Astrocyte of the cerebellum (primary cell): Measurements from ENCODE around the gene PPIH.
A peak's percentile ranks its signal among the peaks of the same experiment; 100 is the strongest.
"Not testable (repeated sequence)": the region's sequence is repeated elsewhere in the genome, so short reads cannot be mapped to it uniquely, and the experiment has no call there.

Source experiments
- DNase-seq: peaks from one replicate; pipeline ENCODE4 v3.0.0-alpha.2; 2011; ENCODE audit warnings: low read depth
- H3K4me3 ChIP-seq: 2 replicates; pipeline ENCODE4 v1.5.1; 2011; ENCODE audit warnings: mild to moderate bottlenecking, low read depth, low read length, moderate library complexity
- in situ Hi-C: cut with HindIII; loops from 2 replicates; pipeline ENCODE4 v1.10.0; 2017; ENCODE audit warnings: low sequenced_read_pairs
- TF ChIP-seq, protein P1 (sequence below): IDR thresholded peaks from 2 replicates; pipeline ENCODE4 v1.5.1; 2012; ENCODE audit warnings: low read length, low read depth, moderate library complexity, mild to moderate bottlenecking; ENCODE audit errors: missing control alignments

Gene PPIH

DNA sequence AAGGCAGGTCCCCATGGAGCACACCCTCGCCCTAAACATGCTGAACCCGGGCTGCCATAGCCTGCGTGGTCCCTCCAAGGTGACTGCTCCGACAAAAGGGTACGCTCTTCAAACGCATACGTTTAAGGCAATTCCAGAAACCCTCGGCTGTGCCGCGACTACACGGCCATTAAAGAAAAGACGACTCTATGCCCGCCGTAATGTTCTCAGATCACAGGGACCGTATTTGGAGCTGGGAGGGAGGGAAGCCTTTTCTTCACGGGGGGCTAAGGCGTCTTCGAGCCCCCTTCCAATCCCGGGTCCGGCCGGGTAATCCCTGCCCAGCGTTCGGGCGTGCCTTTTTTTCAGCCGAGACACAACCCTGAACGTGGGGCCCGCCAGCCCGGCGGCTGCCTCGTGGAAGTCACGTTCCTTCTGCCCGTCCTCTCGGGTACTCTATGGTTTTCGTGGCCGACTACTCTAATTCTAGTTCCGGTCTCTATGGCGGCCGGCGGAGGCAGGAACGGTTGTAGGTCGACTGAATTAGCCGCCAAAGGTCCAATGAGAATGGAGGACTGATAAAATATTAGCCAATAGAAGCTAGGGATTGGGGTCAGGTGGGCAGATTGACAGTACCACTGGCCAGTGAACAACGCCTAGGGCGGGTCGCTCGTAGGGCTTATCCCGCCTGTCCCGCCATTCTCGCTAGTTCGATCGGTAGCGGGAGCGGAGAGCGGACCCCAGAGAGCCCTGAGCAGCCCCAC lies 23.7 kb downstream of the PPIH start, which contains the start of gene YBX1:
Gene YBX1 (plus strand): TSS at position 678 of the 743 bp plus-strand sequence. CDS start 148 bp downstream, outside the sequence.
- DNase-seq = peak; percentile 98
- TF ChIP-seq, protein P1, sequence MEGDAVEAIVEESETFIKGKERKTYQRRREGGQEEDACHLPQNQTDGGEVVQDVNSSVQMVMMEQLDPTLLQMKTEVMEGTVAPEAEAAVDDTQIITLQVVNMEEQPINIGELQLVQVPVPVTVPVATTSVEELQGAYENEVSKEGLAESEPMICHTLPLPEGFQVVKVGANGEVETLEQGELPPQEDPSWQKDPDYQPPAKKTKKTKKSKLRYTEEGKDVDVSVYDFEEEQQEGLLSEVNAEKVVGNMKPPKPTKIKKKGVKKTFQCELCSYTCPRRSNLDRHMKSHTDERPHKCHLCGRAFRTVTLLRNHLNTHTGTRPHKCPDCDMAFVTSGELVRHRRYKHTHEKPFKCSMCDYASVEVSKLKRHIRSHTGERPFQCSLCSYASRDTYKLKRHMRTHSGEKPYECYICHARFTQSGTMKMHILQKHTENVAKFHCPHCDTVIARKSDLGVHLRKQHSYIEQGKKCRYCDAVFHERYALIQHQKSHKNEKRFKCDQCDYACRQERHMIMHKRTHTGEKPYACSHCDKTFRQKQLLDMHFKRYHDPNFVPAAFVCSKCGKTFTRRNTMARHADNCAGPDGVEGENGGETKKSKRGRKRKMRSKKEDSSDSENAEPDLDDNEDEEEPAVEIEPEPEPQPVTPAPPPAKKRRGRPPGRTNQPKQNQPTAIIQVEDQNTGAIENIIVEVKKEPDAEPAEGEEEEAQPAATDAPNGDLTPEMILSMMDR = no peak
- in situ Hi-C loops = no loop called here
- H3K4me3 ChIP-seq = peak within 1 kb of the TSS; percentile 72

DNA sequence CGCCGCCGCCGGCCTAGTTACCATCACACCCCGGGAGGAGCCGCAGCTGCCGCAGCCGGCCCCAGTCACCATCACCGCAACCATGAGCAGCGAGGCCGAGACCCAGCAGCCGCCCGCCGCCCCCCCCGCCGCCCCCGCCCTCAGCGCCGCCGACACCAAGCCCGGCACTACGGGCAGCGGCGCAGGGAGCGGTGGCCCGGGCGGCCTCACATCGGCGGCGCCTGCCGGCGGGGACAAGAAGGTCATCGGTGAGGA lies 24.2 kb downstream of the PPIH start:
- in situ Hi-C loops, DNase-seq: not testable (repeated sequence)
- peak overlapping the region; percentile 72 for H3K4me3 ChIP-seq

DNA sequence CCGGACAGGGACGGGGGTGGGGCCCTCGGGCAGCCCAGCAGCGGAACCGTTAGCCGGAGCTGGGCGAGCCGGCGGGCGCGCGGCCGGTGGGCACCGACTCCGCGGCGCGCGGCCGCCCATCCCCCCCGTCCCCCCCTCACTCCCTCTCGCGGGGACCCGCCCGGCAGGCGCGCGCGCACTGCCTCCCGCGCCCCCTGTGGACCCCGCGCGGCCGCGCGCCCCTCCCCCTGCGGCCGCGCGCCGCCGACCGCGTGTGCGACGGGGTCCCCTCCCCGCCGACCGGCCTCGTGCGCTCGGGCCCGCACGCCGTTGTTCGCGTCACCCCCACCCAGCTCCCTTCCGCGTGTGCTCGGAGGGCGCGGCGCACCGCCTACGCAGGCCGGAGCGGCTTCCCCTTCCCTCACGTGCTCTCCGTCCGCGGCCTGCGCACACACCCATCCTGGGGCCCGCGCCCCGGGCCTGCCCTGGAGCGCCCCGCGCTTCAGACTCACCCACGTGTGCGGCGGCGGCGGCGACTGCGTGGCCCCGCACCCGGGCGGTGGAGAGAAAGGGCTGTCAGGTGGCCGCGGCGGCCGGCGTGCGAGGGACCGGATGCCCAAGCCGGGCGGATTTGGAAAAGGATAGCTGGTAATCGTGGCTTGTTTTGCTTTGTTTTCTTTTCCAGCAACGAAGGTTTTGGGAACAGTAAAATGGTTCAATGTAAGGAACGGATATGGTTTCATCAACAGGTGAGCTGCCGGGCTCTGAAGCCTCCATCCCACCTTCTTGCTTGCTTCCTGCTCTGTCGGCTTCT lies 24.7 kb downstream of the PPIH start:
- TF ChIP-seq, protein P1 = no peak
- DNase-seq = no peak
- in situ Hi-C loops = no loop called here
- peak overlapping the region; percentile 72 for H3K4me3 ChIP-seq

DNA sequence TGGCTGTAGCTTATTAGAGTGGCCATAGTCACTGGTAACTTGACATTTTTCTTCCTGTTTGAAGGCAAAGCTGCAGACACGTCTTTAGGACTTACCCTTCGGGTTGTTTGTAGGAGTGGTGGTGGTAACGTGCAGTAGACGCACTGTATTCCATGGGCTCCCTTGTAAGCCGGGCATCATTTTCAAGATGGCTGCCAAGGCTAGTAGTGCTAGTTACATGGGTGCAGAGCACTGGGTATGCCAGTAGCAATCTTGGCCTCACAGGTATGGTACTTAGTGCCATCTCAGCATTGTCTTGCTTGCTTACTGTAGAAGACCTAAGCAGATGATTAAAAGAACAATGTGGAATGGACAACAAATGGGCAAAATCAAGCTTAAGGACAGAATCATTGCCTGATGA lies 25.9 kb downstream of the PPIH start:
- TF ChIP-seq, protein P1 = no peak
- H3K4me3 ChIP-seq = peak overlapping the region; percentile 72
- no peak for DNase-seq
- in situ Hi-C loops = no loop called here

DNA sequence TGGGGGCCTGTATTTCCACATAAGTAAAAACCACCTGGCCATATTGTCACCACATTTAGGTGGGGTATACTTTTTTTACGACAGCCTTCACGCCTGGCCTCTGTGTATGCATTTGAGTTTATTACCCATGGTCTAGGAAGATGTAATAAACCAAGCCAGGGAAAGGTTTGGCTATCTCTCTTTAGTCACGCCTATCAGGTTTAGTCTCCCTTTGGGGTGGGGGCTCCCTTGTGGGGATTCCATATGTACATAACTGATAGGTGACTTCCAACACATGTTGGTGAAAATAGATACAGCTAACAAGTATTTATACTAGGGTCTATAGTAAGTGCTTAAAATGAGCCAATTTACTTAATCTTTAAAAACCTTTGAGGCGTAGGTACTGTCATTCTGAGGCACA lies 28.2 kb downstream of the PPIH start:
- in situ Hi-C loops = no loop called here
- TF ChIP-seq, protein P1 = no peak
- no peak for DNase-seq
- no peak overlapping the region for H3K4me3 ChIP-seq

DNA sequence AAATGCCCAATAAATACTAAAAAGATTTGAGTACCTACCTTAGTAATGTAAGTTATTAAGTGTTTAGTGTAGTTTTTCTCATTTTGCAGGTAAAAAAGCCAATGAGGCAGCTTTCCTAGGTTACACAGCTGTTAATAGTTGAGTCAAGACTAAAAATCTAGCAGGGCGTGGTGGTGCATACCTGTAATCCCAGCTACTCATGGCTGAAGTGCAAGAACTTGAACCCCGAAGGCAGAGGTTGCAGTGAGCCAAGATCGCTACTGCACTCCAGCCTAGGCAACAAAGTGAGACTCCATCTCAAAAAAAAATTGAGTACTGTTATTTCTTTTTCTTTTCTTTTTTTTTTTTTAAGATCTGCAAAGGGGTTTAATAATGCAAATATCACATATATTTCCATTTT lies 31.7 kb downstream of the PPIH start:
- no peak for DNase-seq
- H3K4me3 ChIP-seq = no peak overlapping the region
- TF ChIP-seq, protein P1 = no peak
- in situ Hi-C loops = no loop called here
